Fibroblast of skin of right quadriceps (primary cell): Measurements from ENCODE around the gene LPCAT1.
"Not testable (repeated sequence)": the region's sequence is repeated elsewhere in the genome, so short reads cannot be mapped to it uniquely, and the experiment has no call there.

Source experiments
- DNase-seq: peaks from one replicate; pipeline ENCODE4 v3.0.0-alpha.2; 2013

LPCAT1 gene

GRCh38 chr5:1521671-1522600 lies 1.8 kb downstream of the LPCAT1 start:
- peak; percentile 86 for DNase-seq

DNA sequence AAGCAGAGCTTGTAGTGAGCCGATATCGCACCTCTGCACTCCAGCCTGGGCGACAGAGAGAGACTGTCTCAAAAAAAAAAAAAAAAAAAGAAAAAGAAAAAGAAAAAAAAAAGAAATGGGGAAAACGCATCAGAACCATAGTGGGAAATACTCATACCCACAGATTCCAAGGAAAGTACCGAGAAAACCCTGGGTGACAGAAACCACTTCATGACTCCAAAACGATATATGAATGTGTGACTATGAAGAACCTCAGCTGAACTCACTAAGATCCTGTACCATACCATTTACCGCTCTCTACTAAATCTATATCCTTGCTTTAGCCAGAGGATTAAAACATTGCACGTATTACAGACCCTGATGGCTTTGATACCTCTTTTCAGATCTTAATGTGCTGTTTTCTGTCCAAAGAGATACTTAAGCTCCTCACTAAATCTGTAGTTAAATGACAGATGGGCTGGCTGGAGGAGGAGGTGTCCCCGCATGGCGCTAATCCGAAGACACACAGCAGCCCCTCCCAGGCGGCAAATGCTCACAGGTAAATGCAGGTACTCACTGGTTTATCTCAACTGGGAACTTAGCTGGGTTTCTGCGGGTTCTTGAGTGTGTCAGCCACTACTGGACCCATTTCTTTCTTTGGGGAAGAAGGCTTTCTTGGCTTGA lies 2.8 kb downstream of the LPCAT1 start:
- DNase-seq: no peak

- no peak for DNase-seq
These were observed 4.0 kb downstream of the LPCAT1 start for GRCh38 chr5:1519631-1520210.

GRCh38 chr5:1517838-1518237 lies 5.9 kb downstream of the LPCAT1 start:
- no peak for DNase-seq

GRCh38 chr5:1516615-1517601 lies 6.9 kb downstream of the LPCAT1 start:
- DNase-seq: peak; percentile 54

DNA sequence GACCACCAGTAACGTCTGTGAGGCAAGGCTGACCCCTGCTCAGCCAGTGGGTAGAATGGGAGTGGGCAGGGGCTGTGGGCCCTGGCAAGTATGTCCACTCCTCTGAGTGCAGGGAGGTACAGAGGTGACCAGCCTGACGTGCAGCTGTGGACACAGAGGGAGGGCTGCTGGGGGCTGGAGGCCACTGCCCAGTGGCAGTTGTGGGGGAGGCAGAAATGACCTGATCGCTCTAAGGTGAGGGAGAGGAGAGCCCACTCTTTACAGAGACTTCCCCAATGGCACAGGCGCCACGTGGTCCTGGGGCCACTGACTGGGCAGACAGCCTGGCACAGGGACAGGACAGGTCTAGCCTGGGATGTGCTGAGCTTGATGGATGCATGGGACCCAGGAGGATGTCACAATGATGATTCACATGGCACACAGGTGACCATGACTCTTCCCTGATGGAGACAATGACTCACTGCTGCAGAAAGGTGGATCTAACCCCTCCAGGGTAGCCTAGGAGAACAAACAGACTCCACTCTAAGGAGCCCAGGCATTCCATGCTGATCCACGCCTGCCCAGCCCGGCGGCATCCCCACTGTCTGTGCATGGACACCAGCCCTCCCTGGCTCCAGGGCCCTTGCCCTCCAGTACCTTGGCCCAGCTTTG lies 7.7 kb downstream of the LPCAT1 start:
- no peak for DNase-seq

DNA sequence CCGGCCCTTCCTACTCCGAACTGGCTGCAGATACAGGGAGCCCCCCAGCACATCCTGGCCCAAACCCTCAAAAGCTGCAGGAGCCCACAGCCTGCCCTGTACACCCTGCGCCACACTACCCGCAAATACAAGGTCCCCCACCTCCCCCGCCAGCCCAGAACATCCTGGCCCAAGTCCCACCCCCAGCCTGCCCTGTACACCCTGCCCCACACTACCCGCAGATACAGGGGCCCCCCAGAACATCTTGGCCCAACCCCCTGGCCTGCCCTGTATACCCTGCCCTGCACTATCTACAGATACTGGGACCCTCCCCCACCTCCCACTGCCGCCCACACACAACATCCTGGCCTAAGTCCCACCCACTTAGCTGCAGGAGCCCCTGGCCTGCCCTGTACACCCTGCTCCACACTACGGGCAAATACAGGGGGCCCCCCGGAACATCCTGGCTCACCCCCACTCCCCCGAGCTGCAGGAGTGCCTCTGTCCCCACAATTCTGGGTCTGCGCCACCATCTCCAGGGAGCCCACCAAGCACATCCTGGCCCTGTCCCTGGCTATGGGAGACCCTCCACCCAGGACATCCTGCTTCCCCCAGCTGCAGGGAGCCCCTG lies 8.3 kb downstream of the LPCAT1 start:
- DNase-seq: no peak

- DNase-seq: not testable (repeated sequence)
These were observed 8.9 kb downstream of the LPCAT1 start for GRCh38 chr5:1514819-1515310.

- no peak for DNase-seq
These were observed 9.5 kb downstream of the LPCAT1 start for GRCh38 chr5:1514027-1514818.

DNA sequence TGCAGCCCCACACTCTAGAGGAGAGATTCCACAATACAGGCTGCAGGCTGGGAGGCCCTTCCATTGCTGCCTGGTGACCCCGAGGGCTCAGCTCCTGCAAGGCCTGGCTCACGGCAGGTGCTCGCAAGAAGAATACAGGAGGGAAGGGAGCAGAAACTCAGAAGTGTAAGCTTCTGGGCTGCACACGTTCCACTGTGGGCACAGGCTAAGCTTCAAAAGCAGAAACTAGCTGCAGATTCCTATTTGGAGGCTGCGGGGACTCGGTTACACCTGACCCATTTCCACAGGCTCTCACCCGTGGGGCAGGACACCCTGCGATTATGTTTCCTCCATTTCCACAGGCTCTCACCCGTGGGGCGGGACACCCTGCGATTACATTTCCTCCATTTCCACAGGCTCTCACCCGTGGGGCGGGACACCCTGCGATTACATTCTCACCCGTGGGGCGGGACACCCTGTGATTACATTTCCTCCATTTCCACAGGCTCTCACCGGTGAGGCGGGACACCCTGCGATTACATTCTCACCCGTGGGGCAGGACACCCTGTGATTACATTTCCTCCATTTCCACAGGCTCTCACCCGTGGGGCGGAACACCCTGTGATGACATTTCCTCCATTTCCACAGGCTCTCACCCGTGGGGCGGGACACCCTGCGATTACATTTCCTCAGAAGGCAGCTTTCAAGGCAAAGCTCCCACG lies 10.3 kb downstream of the LPCAT1 start:
- DNase-seq: no peak

DNA sequence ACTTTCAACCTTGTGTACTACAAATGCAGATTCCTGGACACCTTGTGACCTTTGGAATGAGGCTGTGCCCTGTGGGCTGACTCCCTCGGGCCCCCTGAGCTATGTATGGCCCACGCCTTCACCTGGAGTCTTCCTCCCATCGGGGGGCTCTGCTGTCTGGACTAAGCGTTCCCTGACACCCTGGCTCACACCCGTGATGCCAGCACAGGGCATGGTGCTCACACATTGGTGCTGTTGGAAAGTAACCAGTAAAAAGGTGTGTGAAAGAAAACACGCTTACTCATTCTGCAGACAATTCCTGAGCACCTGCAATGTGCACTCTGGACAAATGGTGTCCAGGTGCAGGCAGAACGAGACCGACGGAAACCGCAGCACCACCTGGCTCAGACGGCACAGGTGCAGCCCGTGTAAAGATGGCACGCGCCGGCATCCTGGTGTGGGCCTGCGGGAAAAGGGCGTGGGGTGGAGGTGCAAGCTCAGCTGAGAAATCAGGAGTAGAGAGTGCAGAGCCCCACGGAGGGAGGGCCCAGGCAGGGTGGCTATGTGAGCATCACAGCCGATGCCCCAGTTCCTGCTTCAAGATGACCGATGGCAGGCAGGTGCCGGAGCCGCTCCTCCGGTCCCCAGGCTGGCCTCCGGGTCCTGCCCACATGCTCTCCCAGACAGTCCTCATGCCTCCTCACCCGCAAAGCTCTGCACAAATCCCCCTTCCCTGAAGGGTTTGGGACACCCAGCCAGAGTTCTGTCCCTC lies 11.0 kb downstream of the LPCAT1 start:
- DNase-seq: no peak

GRCh38 chr5:1511651-1512540 lies 11.9 kb downstream of the LPCAT1 start:
- DNase-seq: peak; percentile 14

GRCh38 chr5:1511048-1511447 lies 12.7 kb downstream of the LPCAT1 start:
- DNase-seq: no peak

- no peak for DNase-seq
These were observed 13.1 kb downstream of the LPCAT1 start for GRCh38 chr5:1510631-1511030.

DNA sequence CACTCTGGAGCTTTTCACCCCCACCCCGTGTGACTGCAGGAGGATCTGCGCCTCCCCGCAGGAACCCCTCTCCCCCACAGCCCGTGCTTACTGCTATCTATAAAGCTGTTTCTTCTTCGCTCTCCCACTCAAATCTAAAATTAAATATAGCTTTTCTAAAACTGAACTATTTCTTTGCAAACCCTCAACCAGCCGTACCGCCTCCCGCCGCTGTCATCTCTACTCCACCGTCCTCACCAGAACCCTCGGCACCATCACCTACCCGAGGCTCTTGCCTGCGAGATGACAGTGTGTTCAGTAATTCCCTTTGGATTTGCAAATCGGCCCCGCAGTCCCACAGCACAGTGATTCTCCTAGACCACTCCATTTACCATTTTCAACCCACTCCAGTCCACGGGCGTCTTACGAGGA lies 13.6 kb downstream of the LPCAT1 start:
- no peak for DNase-seq

DNA sequence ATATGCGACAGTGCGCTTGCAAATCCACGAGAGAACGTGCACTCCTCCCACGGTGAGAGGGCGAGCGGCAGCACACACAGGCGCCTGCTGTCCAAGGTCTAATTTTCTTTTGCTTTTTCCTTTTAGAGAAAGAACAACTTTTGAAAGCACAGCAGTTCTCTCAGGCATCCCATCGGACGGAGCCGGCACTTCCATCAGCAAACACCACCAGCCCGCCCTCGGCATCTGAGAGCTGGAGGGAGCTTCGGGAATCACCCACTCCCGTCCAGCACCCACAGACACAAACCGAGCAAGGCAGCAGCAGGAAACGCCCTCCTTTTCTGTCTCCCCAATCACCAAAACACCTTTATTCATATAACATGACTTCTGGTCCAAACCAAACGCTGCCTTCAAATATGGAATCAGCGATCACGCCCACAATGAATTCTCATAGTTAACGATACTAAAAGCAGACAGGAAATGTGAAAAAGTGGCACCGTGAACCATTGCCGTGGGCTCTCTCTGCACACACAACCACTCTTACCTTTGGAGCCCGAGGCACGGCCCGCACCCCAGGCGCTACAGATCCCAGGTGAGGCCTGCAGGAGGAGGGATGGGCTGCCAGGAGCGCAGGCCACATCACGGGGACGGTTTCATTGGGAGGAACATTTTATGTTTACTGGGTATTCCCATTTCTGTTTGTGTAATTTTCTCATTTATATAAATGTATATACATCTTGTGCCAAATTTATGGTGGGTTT lies 14.2 kb downstream of the LPCAT1 start:
- DNase-seq: no peak

GRCh38 chr5:1508659-1509290 lies 15.0 kb downstream of the LPCAT1 start:
- DNase-seq: no peak
